GM19438 (cell line): ENCODE results near the gene PALLD.

Experiments
- ATAC-seq: cut with Tn5 transposase; IDR thresholded peaks from one replicate; pipeline ENCODE4 v1.9.1; 2021; ENCODE audit warnings: low read depth; ENCODE audit not compliant: unreplicated experiment

PALLD gene

GRCh38 chr4:168955674-168956073 is 458.8 kb downstream of the PALLD start:
- no peak for ATAC-seq

DNA sequence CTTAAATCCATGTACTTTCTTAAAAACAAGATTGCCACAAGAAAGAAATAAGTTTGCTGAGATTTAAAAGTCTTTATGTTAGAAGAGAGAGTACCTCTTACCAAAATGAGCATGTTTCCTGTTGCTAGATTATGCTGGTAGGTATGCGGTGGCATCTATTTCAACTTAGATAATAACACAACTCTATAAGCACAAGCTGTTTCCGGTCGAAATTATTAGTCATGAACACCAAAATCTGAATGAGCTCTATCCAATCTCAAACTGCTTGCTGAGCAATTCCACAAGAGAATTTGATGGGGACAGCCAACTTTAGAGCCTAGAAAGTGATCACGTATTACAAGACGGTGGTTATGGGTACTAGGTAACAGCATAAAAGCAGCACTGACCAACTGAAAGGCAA is 463.9 kb downstream of the PALLD start:
- ATAC-seq = no peak

DNA sequence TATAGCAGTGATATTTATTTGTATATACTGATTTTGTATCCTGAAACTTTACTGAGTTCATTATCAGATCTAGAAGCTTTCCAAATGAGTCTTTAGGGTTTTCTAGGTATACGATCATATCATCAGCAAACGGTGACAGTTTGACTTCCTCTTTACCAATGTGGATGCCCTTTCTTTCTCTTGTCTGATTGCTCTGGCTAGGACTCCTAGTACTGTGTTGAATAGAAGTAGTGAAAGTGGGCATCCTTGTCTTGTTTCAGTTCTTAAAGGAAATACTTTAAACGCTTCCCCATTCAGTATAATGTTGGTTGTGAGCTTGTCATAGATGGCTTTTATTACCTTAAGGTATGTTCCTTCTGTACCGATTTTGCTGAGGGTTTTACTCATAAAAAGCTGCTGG is 475.7 kb downstream of the PALLD start:
- no peak for ATAC-seq
